Fibroblast of villous mesenchyme (primary cell): ENCODE results near the gene B4GALNT3. TPM values are rescaled to one million over a fixed set of nuclear protein-coding genes. Genes with fewer than 3 reads are reported as not detected.

Experiments
- DNase-seq: peaks from one replicate; pipeline ENCODE4 v3.0.0-alpha.2; 2010; ENCODE audit warnings: low read depth
- H3K4me3 ChIP-seq: 2 replicates; pipeline ENCODE4 v1.5.1; 2011; ENCODE audit warnings: low read depth, mild to moderate bottlenecking, low read length
- total RNA-seq: library from RNA; depleted of rRNA; stranded (reverse); fragments of >200 nt; gene quantifications from 2 replicates; pipeline ENCODE4 v1.2.3, GENCODE V29; 2012
- TF ChIP-seq, protein P1 (sequence below): IDR thresholded peaks from 2 replicates; pipeline ENCODE4 v1.5.1; 2012; ENCODE audit warnings: low read depth, mild to moderate bottlenecking, low read length; ENCODE audit not compliant: insufficient read depth

B4GALNT3 gene
- total RNA-seq, 1 donor = under 0.01 TPM

DNA sequence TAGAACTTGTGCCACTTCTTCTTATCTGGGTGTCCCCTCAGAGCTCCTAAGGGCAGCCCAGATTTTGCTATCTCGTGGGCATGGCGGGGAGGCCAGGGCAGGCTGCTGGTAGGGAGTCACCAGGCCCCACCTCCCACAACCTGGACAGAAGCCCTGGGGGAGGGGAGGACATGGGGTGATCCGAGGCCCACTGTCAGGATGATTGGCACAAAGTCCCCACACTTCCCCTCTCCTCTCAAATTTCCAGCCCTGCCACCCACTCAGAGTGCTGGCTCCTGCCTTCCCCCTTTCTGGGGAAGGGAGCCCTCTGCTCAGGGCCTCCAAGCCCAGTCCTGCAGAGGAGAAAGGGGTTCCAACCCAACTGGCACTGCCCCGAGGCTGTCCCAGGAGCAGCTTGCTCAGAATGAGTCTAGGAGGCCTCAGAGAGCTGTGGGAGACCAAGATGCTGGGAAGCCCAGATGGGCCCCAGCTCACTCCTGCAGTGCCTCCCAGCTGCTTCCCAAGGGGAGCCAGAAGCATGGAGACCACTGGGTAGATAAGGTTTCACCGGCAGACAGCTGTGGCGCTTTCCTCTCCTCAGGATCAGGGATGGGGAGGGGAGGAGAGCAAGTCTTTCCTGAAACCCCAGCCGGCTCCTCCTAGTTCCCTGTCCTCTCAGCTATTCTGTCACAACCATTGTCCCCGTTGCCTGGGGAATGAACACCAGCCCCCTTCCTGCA is 82.8 kb downstream of the B4GALNT3 start:
- DNase-seq = no peak
- TF ChIP-seq, protein P1, sequence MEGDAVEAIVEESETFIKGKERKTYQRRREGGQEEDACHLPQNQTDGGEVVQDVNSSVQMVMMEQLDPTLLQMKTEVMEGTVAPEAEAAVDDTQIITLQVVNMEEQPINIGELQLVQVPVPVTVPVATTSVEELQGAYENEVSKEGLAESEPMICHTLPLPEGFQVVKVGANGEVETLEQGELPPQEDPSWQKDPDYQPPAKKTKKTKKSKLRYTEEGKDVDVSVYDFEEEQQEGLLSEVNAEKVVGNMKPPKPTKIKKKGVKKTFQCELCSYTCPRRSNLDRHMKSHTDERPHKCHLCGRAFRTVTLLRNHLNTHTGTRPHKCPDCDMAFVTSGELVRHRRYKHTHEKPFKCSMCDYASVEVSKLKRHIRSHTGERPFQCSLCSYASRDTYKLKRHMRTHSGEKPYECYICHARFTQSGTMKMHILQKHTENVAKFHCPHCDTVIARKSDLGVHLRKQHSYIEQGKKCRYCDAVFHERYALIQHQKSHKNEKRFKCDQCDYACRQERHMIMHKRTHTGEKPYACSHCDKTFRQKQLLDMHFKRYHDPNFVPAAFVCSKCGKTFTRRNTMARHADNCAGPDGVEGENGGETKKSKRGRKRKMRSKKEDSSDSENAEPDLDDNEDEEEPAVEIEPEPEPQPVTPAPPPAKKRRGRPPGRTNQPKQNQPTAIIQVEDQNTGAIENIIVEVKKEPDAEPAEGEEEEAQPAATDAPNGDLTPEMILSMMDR = no peak
- no peak overlapping the region for H3K4me3 ChIP-seq

- TF ChIP-seq, protein P1 = no peak
- H3K4me3 ChIP-seq = no peak overlapping the region
- no peak for DNase-seq
Observed at GRCh38 chr12:543114-543451, 83.3 kb downstream of the B4GALNT3 start.

DNA sequence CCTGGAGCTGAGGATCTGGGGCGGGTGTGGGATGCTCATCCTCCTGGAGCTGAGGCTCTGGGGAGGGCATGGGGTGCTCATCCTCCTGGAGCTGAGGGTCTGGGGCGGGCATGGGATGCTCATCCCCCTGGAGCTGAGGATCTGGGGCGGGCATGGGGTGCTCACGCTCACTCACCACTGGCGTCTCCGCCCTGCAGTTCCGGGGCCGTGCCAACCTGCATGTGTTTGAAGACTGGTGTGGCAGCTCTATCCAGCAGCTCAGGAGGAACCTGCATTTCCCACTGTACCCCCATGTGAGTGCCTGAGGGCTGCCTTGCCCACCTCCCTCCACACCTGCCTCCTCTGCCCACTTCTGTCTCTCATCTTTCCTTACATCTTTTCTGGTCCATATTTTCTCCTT is 84.4 kb downstream of the B4GALNT3 start:
- TF ChIP-seq, protein P1 = no peak
- H3K4me3 ChIP-seq = no peak overlapping the region
- DNase-seq = no peak

DNA sequence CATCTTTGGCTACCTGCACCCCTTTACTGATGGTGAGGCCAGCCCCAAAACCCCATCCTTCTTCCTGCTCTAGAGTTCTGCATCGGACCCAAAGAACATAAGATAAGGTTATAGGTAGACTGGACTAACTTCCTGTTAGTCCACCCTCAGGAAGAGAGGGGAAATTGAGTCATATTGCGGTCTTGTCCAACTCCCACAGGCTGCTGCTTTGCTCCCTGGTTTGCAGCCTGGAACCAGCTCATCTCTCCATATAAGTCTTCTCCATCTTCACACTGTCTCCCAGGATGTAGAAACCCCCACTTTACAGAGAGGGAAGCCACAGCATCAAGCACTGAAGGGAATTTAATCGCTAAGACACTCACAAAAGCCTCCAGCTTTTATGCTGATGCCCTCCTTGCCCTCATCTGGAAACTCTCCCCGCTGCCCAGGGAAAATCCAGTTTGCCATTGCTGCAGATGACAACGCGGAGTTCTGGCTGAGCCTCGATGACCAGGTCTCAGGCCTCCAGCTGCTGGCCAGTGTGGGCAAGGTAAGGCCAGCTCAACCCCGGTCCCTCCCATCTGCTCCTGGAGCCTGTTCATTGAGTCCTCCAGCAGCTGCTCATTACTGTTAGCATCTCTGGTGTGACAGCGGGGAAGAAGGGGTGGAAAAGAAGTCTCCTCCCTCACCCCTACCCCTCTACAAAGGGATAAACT is 85.3 kb downstream of the B4GALNT3 start:
- TF ChIP-seq, protein P1 = no peak
- DNase-seq = no peak

GRCh38 chr12:545835-546234 is 86.1 kb downstream of the B4GALNT3 start:
- no peak for DNase-seq
- TF ChIP-seq, protein P1 = no peak
- H3K4me3 ChIP-seq = no peak overlapping the region

More for the DNA sequence above, 85.3 kb downstream of the B4GALNT3 start:
- H3K4me3 ChIP-seq = no peak overlapping the region

DNA sequence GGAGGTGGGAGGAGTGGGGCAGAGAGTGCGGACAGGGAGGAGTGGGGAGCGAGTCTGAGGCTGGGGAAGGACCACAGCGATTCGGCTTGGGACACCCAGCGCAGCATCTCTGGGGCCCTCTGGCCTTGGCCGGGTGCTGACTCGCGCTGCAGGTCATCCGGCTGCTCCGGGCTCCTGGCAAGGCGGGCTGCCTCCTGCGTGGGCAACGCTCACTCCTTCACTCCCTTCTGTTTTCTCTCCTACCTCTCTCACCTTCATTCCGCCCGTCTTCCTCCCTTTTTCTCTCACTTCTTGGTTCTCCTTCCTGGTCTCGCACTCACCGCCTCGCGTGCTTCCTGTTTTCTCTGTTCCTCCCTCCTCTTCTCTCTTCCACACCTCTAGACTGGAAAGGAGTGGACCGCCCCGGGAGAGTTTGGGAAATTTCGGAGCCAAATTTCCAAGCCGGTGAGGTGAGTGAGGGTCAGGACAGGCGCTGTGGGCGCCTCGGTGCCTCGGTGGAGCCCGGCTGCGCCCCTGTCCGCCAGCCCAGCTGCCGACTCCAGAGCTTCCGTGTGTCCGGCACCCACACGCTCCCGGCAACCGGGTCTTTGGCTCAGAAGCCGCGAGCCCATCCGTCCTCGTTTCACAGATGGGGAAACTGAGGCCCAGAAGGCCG is 86.7 kb downstream of the B4GALNT3 start:
- no peak for DNase-seq
- peak overlapping the region; percentile 3 for H3K4me3 ChIP-seq
- TF ChIP-seq, protein P1 = no peak
